HepG2 (cell line): ENCODE measurements around the gene USP34. TPM values are rescaled to one million over a fixed set of nuclear protein-coding genes. Genes with fewer than 3 reads are reported as not detected.

Experiments used
- ATF1 ChIP-seq: IDR thresholded peaks from 2 replicates; pipeline ENCODE4 v1.6.1; 2016; ENCODE audit warnings: mild to moderate bottlenecking, control low read depth
- FLYWCH1 ChIP-seq: sonication (generic); formaldehyde crosslinking; IDR thresholded peaks from 2 replicates; pipeline ENCODE4 v1.8.1; 2023; ENCODE audit warnings: mild to moderate bottlenecking, missing genetic modification reagents
- FOSL1 ChIP-seq: sonication (generic); formaldehyde crosslinking; IDR thresholded peaks from 2 replicates; pipeline ENCODE4 v1.9.0; 2021; ENCODE audit warnings: missing genetic modification reagents, borderline replicate concordance
- ISL2 ChIP-seq: sonication (generic); formaldehyde crosslinking; IDR thresholded peaks from 2 replicates; pipeline ENCODE4 v1.5.0; 2020; ENCODE audit warnings: missing genetic modification reagents
- KLF15 ChIP-seq: sonication (generic); formaldehyde crosslinking; IDR thresholded peaks from 2 replicates; pipeline ENCODE4 v1.8.1; 2023; ENCODE audit warnings: borderline replicate concordance, mild to moderate bottlenecking, inconsistent platforms, missing genetic modification reagents, mixed read lengths
- MAF1 ChIP-seq: sonication (generic); formaldehyde crosslinking; IDR thresholded peaks from 2 replicates; pipeline ENCODE4 v1.5.0; 2020; ENCODE audit warnings: missing genetic modification reagents, borderline replicate concordance
- MAZ ChIP-seq, 2 experiments: sonication (generic) in 1 of 2; formaldehyde crosslinking in 1 of 2; IDR thresholded peaks; 2 replicates each; pipeline versions ENCODE4 v1.5.0 to v1.6.1; 2012 to 2020; ENCODE audit warnings: low read depth in 2 of 2, mild to moderate bottlenecking in 2 of 2, borderline replicate concordance in 1 of 2, improper control_type of control experiment in 1 of 2, low read length in 1 of 2, missing genetic modification reagents in 1 of 2, moderate library complexity in 1 of 2
- MED8 ChIP-seq: sonication (generic); formaldehyde crosslinking; IDR thresholded peaks from 2 replicates; pipeline ENCODE4 v1.8.1; 2023; ENCODE audit warnings: mild to moderate bottlenecking, missing genetic modification reagents; ENCODE audit not compliant: insufficient replicate concordance
- MTF2 ChIP-seq: sonication (generic); formaldehyde crosslinking; IDR thresholded peaks from 2 replicates; pipeline ENCODE4 v1.5.0; 2020; ENCODE audit warnings: missing genetic modification reagents, borderline replicate concordance
- NCOA1 ChIP-seq: sonication (generic); formaldehyde crosslinking; IDR thresholded peaks from 2 replicates; pipeline ENCODE4 v1.9.0; 2021; ENCODE audit warnings: missing genetic modification reagents
- NFE2L1 ChIP-seq: sonication (generic); formaldehyde crosslinking; IDR thresholded peaks from 2 replicates; pipeline ENCODE4 v1.4.0; 2020; ENCODE audit warnings: missing genetic modification reagents, mild to moderate bottlenecking, borderline replicate concordance
- RFXANK ChIP-seq: IDR thresholded peaks from 2 replicates; pipeline ENCODE4 v1.6.1; 2016
- SNAI1 ChIP-seq: sonication (generic); formaldehyde crosslinking; IDR thresholded peaks from 2 replicates; pipeline ENCODE4 v1.5.0; 2020; ENCODE audit warnings: mild to moderate bottlenecking, missing genetic modification reagents, borderline replicate concordance
- TCF7 ChIP-seq: sonication (generic); IDR thresholded peaks from 2 replicates; pipeline ENCODE4 v1.6.1; 2016; ENCODE audit warnings: antibody characterized with exemption, low read depth
- UBTF ChIP-seq: sonication (generic); formaldehyde crosslinking; IDR thresholded peaks from 2 replicates; pipeline ENCODE4 v1.4.0; 2020; ENCODE audit warnings: mild to moderate bottlenecking, missing genetic modification reagents
- ZBTB14 ChIP-seq: sonication (generic); formaldehyde crosslinking; IDR thresholded peaks from 2 replicates; pipeline ENCODE4 v1.4.0; 2020; ENCODE audit warnings: missing genetic modification reagents
- ZNF101 ChIP-seq: sonication (generic); formaldehyde crosslinking; IDR thresholded peaks from 2 replicates; pipeline ENCODE4 v1.4.0; 2020; ENCODE audit warnings: mild to moderate bottlenecking, low read depth, missing genetic modification reagents, borderline replicate concordance
- ZNF672 ChIP-seq: sonication (generic); formaldehyde crosslinking; IDR thresholded peaks from 2 replicates; pipeline ENCODE4 v1.8.1; 2022; ENCODE audit warnings: missing genetic modification reagents
- ZNF792 ChIP-seq: IDR thresholded peaks from 2 replicates; pipeline ENCODE4 v1.6.1; 2016
- ZSCAN22 ChIP-seq: sonication (generic); formaldehyde crosslinking; IDR thresholded peaks from 2 replicates; pipeline ENCODE4 v1.4.0; 2020; ENCODE audit warnings: mild to moderate bottlenecking, missing genetic modification reagents
- polyA plus RNA-seq, 8 experiments: library from polyadenylated mRNA; depleted of rRNA in 3 of 8; stranded (reverse) in 7 of 8; unstranded in 1 of 8; fragments of >200 nt; fragmentation: Illumina TruSeq in 4 of 8; extraction: Trizol in 4 of 8; gene quantifications; 2 replicates each; pipeline versions ENCODE4 v1.2.1 to v1.2.3, GENCODE V29; 2011 to 2016; ENCODE audit warnings: low read depth in 4 of 8, missing spikeins in 1 of 8, mixed read lengths in 1 of 8; ENCODE audit not compliant: insufficient read depth in 1 of 8
- total RNA-seq, 5 experiments: library from RNA; depleted of rRNA; stranded (reverse); fragments of >200 nt; fragmentation: Illumina TruSeq; extraction: Trizol; gene quantifications; 2 replicates each; pipeline ENCODE4 v1.2.3, GENCODE V29; 2016; ENCODE audit warnings: low read depth in 1 of 5
- TF ChIP-seq, protein P1 (sequence below): IDR thresholded peaks from 2 replicates; pipeline ENCODE4 v1.6.1; 2016; ENCODE audit warnings: mild to moderate bottlenecking
- TF ChIP-seq, protein P2 (sequence below): sonication (generic); formaldehyde crosslinking; IDR thresholded peaks from 2 replicates; pipeline ENCODE4 v1.8.0; 2022; ENCODE audit warnings: low read depth, missing genetic modification reagents

USP34 gene
- total and polyA plus RNA-seq, 2 of the 13 experiments (the other 11 are each of a cell fraction or from before 2014, with no cell fraction given): 99.2 to 100 TPM

GRCh38 chr2:61144697-61145268, 326.1 kb downstream of the USP34 start (continued):
- TF ChIP-seq MAF1: no peak
- TF ChIP-seq ZNF672 (CRISPR knock-in tag): no peak
- TF ChIP-seq ZSCAN22 (CRISPR knock-in tag): no peak
- no peak for TF ChIP-seq KLF15 (CRISPR knock-in tag)
- TF ChIP-seq MAZ (IDR thresholded peaks at IDR 0.05; ENCODE audit: borderline replicate concordance, low read depth, low read length): no peak
- TF ChIP-seq MAZ (CRISPR knock-in tag; IDR thresholded peaks at IDR 0.05; ENCODE audit: low read depth): no peak; the same call in 1 of the 2 replicates
- TF ChIP-seq NFE2L1 (CRISPR knock-in tag): no peak
- no peak for TF ChIP-seq FLYWCH1
- TF ChIP-seq ZNF101 (CRISPR knock-in tag): no peak
- TF ChIP-seq ZBTB14 (CRISPR knock-in tag): no peak
- peak; percentile 32; the same call in 1 of the 2 replicates for TF ChIP-seq ZNF792 (CRISPR knock-in tag)
- no peak for TF ChIP-seq TCF7
- peak; percentile 15; the same call in 1 of the 2 replicates for TF ChIP-seq ISL2
- TF ChIP-seq ATF1 (CRISPR knock-in tag): no peak
- TF ChIP-seq NCOA1 (CRISPR knock-in tag): no peak
- no peak for TF ChIP-seq MTF2
- TF ChIP-seq FOSL1 (CRISPR knock-in tag): no peak
- TF ChIP-seq, protein P1, sequence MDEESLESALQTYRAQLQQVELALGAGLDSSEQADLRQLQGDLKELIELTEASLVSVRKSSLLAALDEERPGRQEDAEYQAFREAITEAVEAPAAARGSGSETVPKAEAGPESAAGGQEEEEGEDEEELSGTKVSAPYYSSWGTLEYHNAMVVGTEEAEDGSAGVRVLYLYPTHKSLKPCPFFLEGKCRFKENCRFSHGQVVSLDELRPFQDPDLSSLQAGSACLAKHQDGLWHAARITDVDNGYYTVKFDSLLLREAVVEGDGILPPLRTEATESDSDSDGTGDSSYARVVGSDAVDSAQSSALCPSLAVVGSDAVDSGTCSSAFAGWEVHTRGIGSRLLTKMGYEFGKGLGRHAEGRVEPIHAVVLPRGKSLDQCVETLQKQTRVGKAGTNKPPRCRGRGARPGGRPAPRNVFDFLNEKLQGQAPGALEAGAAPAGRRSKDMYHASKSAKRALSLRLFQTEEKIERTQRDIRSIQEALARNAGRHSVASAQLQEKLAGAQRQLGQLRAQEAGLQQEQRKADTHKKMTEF: no peak; the same call in 1 of the 2 replicates
- 0 out of 2 replicates have a peak, but pooled peaks have one; percentile 22 for TF ChIP-seq UBTF (CRISPR knock-in tag)
- no peak; the same call in 1 of the 2 replicates for TF ChIP-seq SNAI1
- TF ChIP-seq, protein P2, sequence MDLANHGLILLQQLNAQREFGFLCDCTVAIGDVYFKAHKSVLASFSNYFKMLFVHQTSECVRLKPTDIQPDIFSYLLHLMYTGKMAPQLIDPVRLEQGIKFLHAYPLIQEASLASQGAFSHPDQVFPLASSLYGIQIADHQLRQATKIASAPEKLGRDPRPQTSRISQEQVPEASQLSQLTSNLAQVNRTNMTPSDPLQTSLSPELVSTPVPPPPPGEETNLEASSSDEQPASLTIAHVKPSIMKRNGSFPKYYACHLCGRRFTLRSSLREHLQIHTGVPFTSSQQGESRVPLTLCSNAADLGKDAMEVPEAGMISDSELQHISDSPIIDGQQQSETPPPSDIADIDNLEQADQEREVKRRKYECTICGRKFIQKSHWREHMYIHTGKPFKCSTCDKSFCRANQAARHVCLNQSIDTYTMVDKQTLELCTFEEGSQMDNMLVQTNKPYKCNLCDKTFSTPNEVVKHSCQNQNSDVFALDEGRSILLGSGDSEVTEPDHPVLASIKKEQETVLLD (CRISPR knock-in tag): no peak
- 0 out of 2 replicates have a peak, but pooled peaks have one; percentile 49 for TF ChIP-seq RFXANK (CRISPR knock-in tag)
- no peak for TF ChIP-seq MED8 (CRISPR knock-in tag)
